Colonic mucosa (tissue), 4 donors: ENCODE data around the gene RHOT2. TPM values are rescaled to one million over a fixed set of nuclear protein-coding genes. Genes with fewer than 3 reads are reported as not detected.

Experiments
- DNase-seq: peaks from one replicate; pipeline ENCODE4 v3.0.0-alpha.2; 2020
- H3K27ac ChIP-seq: fragments of 200-600 bp; one replicate; pipeline ENCODE4 v1.8.0; 2021
- H3K27me3 ChIP-seq: fragments of 200-600 bp; one replicate; pipeline ENCODE4 v1.8.0; 2021
- H3K36me3 ChIP-seq: fragments of 200-600 bp; one replicate; pipeline ENCODE4 v1.8.0; 2021
- H3K4me1 ChIP-seq: fragments of 200-600 bp; one replicate; pipeline ENCODE4 v1.8.0; 2021; ENCODE audit warnings: mild to moderate bottlenecking
- H3K4me3 ChIP-seq: fragments of 200-600 bp; one replicate; pipeline ENCODE4 v1.8.0; 2021
- H3K9ac ChIP-seq, 2 donors: one replicate each; pipeline ENCODE4 v1.7.0; 2013; ENCODE audit warnings: control low read depth in 2 of 2, low read depth in 2 of 2, low read length in 2 of 2
- H3K9me3 ChIP-seq: fragments of 200-600 bp; one replicate; pipeline ENCODE4 v1.8.0; 2021
- intact Hi-C: fragments of 100-400 bp; cut with DNase I; formaldehyde crosslinking; loops from one replicate; pipeline ENCODE4 v1.14.1; 2022
- total RNA-seq, 2 donors: library from RNA; stranded (reverse); fragmentation: NEBNext Ultra II Directional in 1 of 2; extraction: Animal tissue kit (Norgen Biotek cat#: 25700) in 1 of 2; gene quantifications; one replicate each; pipeline ENCODE4 v1.2.1, GENCODE V29; 2021
- TF ChIP-seq, protein P1 (sequence below): fragments of 200-600 bp; IDR thresholded peaks from one replicate; pipeline ENCODE4 v1.8.0; 2022; ENCODE audit warnings: antibody characterized with exemption, mild to moderate bottlenecking
- donor health status: healthy.
- donor health status: DM: no; HTN: no; CAD: no.
- donor health status: DM: no; HTN: no; CAD: no.

The RHOT2 gene
- total RNA-seq, 2 donors from 2014 or later = 112 to 182 TPM

DNA sequence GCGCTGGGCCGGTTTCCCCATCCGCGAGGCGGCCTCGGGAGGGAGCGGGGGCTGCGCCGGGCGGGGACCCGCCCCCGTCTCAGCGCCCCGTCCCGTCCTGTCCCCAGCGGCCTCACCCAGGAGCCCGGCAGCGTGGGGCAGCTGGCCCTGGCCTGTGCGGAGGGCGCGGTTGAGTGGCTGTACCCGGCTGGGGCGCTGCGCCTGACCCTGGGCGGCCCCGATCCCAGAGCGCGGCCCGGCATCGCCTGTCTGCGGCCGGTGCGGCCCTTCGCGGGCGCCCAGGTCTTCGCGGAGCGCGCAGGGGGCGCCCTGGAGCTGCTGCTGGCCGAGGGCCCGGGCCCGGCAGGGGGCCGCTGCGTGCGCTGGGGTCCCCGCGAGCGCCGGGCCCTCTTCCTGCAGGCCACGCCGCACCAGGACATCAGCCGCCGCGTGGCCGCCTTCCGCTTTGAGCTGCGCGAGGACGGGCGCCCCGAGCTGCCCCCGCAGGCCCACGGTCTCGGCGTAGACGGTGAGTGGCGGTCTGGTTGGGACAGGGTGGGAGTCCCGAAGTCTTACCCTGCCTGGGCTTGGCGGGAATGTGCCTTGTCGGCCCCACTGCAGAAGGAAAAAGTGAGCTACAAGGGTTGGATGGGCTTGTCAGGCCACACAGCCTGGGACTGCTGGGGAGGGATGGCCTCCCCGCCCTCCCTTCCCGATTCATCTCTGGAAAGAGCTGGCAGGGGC, 47.7 kb downstream of the RHOT2 start:
- Histone ChIP-seq H3K4me3 (peak overlapping the region; percentile 70), H3K9me3 (no peaks in the 10 kb centered on the region), H3K4me1 (peaks cover 31% of the 10 kb centered on the region), H3K27me3 (peaks cover 8% of the 10 kb centered on the region), H3K9ac (peak overlapping the region; percentile 19 to 51), H3K27ac (no peak overlapping the region), H3K36me3 (no peaks in the 10 kb centered on the region)
- DNase-seq = no peak
- intact Hi-C loops = no loop called here
- TF ChIP-seq, protein P1, sequence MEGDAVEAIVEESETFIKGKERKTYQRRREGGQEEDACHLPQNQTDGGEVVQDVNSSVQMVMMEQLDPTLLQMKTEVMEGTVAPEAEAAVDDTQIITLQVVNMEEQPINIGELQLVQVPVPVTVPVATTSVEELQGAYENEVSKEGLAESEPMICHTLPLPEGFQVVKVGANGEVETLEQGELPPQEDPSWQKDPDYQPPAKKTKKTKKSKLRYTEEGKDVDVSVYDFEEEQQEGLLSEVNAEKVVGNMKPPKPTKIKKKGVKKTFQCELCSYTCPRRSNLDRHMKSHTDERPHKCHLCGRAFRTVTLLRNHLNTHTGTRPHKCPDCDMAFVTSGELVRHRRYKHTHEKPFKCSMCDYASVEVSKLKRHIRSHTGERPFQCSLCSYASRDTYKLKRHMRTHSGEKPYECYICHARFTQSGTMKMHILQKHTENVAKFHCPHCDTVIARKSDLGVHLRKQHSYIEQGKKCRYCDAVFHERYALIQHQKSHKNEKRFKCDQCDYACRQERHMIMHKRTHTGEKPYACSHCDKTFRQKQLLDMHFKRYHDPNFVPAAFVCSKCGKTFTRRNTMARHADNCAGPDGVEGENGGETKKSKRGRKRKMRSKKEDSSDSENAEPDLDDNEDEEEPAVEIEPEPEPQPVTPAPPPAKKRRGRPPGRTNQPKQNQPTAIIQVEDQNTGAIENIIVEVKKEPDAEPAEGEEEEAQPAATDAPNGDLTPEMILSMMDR = no peak

DNA sequence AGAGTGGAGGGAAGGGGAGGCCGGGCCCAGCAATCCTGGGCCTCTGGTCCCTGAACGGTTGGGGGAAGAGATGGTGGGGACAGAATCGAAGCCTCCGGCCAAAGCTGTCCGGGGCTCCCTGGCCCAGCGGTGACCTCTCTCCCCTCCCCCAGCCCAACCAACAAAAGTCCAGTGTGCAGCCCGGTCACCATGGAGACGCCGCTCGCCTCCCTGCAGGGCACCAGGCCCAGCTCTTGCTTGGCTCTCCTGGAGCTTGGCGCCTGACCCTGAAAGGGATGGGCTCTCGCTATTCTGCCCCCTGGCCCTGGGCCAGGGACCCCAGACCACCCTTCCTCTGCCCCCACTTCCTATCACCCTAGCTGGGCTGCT, 48.3 kb downstream of the RHOT2 start:
- DNase-seq = no peak
- H3K27ac ChIP-seq = no peak overlapping the region
- H3K36me3 ChIP-seq = no peaks in the 10 kb centered on the region
- peaks cover 4% of the 10 kb centered on the region for H3K27me3 ChIP-seq
- H3K9me3 ChIP-seq = no peaks in the 10 kb centered on the region
- TF ChIP-seq, protein P1 = no peak
- peak overlapping the region; percentile 70 for H3K4me3 ChIP-seq
- intact Hi-C loops = no loop called here
- peaks cover 31% of the 10 kb centered on the region for H3K4me1 ChIP-seq
- H3K9ac ChIP-seq = peak overlapping the region in 1 of 2 donors; percentile 20

DNA sequence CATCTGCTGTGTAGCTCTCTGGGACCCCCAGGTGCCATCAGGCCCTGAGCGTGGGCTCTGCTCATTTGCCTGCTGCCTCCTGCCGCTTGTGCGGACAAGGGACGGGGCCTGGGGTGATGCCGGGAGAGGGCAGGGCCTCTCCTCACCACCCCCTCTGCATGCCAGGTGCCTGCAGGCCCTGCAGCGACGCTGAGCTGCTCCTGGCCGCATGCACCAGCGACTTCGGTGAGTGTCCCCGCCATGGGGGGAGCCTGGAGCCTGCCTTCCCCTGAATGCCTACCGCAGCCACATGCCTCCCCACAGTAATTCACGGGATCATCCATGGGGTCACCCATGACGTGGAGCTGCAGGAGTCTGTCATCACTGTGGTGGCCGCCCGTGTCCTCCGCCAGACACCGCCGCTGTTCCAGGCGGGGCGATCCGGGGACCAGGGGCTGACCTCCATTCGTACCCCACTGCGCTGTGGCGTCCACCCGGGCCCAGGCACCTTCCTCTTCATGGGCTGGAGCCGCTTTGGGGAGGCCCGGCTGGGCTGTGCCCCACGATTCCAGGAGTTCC, 48.9 kb downstream of the RHOT2 start:
- Histone ChIP-seq H3K4me1 (peaks cover 31% of the 10 kb centered on the region), H3K4me3 (no peak overlapping the region), H3K36me3 (no peaks in the 10 kb centered on the region), H3K27me3 (no peaks in the 10 kb centered on the region), H3K9me3 (no peaks in the 10 kb centered on the region), H3K9ac (no peak overlapping the region), H3K27ac (no peak overlapping the region)
- intact Hi-C loops = no loop called here
- TF ChIP-seq, protein P1 = no peak
- no peak for DNase-seq

DNA sequence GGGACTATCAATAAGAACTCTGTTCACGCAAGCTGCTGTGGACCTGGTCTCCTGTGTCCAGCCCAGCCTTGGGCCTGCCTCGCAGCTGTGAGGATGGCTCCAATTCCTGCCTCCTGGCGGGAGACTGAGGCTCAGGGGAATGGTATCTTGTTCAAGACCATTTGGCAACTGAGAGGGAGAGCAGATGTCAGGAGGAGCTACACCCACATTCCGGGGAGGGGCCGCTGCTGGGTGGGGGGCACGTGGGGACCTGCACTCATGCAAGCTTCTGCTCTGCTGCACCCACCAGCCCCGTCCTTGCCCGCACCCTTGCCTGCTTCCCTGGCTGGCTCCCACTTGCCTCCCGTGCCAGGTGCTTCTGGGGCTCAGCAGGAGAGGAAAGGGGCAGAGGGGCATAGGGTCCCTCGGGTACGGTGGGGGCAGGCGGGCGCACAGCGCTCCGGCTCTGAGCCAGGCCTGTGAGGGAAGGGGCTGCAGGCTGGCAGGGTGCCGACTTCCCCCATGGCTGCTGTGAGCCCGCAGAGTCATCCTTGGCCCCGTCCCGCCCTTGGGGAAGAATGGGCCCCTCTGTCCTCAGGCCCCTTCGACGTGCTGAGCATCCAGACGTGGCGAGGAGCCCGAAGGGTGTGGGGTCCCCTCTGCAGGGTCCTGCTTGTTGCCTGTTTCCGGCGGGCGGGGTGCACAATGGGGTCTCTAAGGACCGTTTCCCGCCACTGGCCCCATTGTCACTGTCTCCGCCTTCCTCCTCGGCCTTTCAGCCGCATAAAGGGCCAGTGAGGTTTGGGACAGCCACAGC, 49.7 kb downstream of the RHOT2 start:
- TF ChIP-seq, protein P1 = no peak
- intact Hi-C loops = no loop called here
- H3K9me3 ChIP-seq = no peaks in the 10 kb centered on the region
- H3K36me3 ChIP-seq = no peaks in the 10 kb centered on the region
- H3K9ac ChIP-seq = no peak overlapping the region
- no peaks in the 10 kb centered on the region for H3K27me3 ChIP-seq
- H3K4me1 ChIP-seq = peaks cover 31% of the 10 kb centered on the region
- no peak for DNase-seq
- H3K27ac ChIP-seq = no peak overlapping the region
- no peak overlapping the region for H3K4me3 ChIP-seq

DNA sequence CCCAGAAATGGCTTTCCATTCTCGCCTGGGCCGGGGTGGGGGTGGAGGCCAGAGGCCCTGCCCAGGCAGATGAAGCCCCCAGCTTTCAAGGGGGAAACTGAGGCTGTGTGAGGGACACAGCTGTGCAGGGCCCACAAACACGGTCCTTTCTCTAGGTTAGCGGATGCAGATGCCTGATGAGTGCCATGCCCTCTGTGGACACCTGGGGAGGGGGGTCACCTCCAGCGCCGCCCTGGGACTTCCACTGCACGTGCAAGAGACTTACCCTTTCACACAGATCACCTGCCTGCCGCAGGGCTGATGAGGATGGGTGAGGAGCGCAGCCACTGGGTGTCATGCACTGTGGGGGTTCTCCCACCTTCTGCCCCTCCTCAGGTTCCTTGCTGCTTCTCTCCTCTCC, 50.5 kb downstream of the RHOT2 start:
- intact Hi-C loops = no loop called here
- Histone ChIP-seq H3K9ac (peak overlapping the region in 1 of 2 donors; percentile 46), H3K4me3 (no peak overlapping the region), H3K27ac (no peak overlapping the region), H3K9me3 (no peaks in the 10 kb centered on the region), H3K36me3 (no peaks in the 10 kb centered on the region), H3K4me1 (peaks cover 31% of the 10 kb centered on the region), H3K27me3 (no peaks in the 10 kb centered on the region)
- no peak for DNase-seq
- TF ChIP-seq, protein P1 = no peak
